GM19467 (cell line): ENCODE data around the gene TNNI2.

ENCODE experiments used
- ATAC-seq: cut with Tn5 transposase; IDR thresholded peaks from one replicate; pipeline ENCODE4 v1.9.1; 2021; ENCODE audit warnings: mild to moderate bottlenecking, moderate library complexity; ENCODE audit not compliant: unreplicated experiment

The TNNI2 gene

DNA sequence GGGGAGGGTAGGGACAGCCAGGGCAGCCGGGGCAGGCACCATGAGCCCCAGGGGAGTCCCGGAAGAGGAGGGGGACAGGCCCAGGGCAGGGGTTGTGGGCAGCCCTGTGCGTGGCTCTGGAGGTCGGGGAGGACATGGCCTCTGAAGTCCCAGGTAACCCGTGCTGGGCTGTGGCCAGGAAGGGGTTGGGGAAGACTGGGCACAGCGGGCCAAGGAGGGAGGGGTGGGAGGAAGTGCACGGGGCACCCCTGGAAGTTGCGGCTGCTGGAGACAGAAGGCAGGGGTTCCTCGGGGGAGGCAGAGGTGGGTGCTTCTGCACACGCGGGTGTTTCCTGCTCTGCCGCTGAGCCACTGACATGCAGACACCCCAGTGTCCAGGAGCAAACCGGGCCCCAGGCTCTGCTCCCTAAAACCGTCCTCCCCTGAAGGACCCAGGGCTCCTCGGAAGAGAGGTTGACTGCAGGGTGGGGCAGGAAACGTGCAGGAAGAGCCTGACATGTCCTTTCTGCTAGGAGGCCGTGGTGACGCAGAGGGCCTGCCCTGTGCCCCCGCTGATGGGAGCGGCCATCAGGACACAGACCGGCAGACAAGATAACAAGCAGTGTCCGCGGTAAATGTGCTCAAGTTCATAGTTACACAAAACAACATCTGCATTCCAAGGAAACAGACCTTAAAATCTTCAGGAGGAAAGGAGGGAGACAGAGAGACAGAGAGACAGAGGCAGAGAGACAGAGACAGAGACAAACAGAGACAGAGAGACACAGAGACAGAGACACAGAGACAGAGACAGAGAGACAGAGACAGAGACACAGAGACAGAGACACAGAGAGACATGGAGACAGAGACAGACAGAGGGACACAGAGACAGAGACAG, 5.7 kb downstream of the TNNI2 start:
- ATAC-seq: no peak

GRCh38 chr11:1845095-1845429, 6.3 kb downstream of the TNNI2 start:
- no peak for ATAC-seq

- no peak for ATAC-seq
Measured at GRCh38 chr11:1845561-1846452, 7.0 kb downstream of the TNNI2 start.

GRCh38 chr11:1846453-1846932, 7.7 kb downstream of the TNNI2 start:
- no peak for ATAC-seq

DNA sequence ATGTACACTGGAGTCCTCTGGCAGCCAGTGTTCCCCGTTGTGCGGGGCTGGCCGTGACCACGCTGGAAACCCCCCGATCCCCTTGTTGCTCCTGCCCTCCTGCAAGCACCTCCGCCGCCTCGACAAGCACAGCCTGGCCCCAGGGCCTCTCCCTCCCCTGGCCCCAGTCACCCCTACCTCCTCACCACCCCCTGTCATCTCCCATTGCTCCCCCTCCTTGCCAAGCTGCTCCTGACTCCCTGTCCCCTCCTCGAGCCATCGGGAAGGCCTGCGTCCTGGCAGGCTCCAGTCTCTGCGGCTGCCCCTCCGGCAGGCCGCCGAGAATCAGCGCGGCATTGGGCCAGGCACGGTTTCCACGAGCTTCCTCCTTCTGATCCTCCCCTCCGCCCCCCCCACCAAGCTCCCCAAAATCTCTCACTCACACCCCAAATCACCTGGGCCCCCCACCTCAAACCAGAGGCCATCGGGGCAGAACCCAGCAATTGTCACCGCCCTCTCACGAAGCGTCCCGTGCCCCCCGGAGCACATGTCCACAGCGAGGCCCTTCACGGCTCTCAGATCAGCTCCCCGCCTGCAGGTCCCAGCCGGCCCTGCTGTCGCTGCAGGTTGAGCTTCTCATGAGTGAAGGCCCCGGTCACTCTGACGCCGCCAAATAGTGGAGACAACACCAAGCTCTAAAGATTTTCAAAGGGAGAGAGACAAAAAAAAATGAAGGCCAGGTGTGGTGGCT, 8.4 kb downstream of the TNNI2 start:
- no peak for ATAC-seq

- ATAC-seq: no peak
Measured at GRCh38 chr11:1847926-1848639, 9.3 kb downstream of the TNNI2 start.

DNA sequence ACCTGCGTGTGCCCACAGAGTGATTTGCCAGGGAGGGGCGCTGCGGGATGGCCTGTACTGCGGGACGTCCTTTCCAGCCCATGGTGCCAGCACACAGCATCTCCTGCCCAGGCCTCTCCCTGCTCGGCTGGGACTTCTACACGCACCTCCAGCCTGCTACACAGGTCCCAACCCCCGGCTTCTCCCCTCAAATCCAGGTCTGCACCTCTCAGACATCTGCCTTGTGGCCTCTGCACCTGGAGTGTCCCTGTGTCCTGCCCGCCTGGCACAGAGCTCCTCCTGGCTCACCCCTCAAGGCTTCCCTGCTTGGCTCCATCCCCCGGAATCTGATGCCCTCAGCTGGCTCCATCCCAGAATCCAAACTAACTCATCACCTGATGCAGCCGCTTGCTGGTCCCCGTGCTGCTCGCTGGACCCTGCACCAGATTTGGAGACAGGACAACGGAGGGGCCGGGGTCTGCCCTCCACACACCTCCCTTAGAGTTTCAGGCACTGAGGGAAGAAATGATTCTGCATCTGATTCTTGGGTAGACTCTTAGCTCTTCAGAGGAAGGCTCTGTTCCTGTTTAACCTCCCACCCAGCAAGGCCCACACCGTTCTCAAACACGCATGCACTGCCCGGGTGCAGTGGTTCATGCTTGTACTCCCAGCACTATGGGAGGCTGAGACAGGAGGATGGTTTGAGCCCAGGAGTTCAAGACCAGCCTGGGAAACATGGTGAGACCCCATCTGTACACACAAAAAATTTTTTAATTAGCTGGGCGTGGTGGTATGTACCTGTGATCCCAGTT, 10.1 kb downstream of the TNNI2 start:
- no peak for ATAC-seq

DNA sequence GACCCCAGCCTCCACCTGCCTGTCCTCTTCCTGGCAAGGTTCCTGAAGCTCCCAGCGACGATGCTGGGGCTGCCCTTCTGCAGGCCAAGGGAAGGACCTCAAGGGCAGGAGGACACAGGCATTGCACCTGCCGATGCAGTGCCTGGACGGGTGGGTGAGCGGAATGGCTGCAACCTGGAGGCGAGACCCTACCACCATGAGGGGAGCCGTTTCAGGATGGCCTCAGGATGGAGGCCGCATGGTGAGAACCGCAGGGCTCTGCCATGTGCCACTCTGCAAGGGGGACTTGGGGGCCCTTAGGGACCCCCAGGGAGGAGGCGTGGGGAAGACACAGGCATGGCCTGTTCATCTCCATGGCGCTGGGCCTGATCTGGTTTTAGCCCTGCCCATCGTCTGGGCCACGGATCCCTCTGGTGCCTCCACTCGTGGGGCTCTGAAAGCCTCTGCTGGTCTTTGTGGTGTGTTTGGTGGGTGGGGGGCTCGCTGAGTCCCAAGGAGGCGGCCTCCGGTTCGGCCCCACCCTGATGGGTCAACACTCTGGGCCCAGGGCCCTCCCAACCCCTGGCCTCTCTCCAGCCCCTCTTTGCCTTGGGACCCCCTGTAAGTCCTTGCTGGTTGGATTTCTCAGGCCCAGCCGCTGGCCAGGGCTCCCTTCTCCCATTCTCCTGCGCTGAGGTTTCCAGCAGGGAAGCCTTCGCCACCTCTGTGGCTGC, 12.8 kb downstream of the TNNI2 start:
- ATAC-seq: no peak

- ATAC-seq: no peak
Measured at GRCh38 chr11:1852271-1852876, 13.6 kb downstream of the TNNI2 start.

- ATAC-seq: peak; percentile 35
Measured at GRCh38 chr11:1852877-1853276, 14.1 kb downstream of the TNNI2 start, which contains the start of gene LSP1. Gene LSP1 (plus strand): TSS chr11:1853084. CDS start chr11:1853145, 61 bp downstream.

DNA sequence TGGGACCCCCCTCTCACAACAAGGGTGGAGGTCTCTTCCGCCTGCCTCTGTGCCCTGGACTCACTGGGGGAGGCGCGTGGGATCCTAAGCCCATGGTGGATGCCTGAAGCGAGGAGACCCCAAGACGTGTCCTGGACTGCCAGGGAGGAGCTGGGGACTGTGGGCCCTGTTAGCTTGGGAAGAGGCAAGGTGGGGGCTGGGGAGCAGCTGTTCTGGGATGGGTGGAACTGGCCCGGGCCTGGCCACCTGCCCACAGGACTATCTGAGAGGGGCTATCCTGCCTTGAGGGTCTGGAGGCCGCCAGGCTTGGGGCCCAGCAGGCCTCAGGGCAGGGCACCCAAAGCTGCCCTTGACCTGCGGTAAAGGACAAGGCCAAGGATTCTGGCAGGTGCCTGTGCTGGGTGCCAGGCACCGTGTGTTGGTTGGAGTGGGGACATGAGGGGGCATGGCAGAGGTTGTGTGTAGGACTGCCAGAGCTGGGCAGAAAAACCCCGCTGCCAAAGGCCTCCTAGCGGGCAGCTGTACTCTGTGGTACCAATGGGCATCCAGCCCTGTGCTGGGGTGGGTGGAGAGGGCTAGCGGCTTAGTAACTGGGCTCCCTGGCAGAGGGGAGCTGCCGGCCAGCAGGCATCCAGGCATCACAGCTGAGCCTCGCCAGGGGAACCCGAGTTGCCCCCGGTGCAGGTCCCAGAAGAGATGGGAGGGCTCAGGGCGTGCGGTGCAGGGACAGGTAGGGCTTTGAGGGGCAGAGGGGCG, 14.8 kb downstream of the TNNI2 start:
- ATAC-seq: no peak

- peak; percentile 34 for ATAC-seq
Measured at GRCh38 chr11:1854132-1854948, 15.6 kb downstream of the TNNI2 start.

DNA sequence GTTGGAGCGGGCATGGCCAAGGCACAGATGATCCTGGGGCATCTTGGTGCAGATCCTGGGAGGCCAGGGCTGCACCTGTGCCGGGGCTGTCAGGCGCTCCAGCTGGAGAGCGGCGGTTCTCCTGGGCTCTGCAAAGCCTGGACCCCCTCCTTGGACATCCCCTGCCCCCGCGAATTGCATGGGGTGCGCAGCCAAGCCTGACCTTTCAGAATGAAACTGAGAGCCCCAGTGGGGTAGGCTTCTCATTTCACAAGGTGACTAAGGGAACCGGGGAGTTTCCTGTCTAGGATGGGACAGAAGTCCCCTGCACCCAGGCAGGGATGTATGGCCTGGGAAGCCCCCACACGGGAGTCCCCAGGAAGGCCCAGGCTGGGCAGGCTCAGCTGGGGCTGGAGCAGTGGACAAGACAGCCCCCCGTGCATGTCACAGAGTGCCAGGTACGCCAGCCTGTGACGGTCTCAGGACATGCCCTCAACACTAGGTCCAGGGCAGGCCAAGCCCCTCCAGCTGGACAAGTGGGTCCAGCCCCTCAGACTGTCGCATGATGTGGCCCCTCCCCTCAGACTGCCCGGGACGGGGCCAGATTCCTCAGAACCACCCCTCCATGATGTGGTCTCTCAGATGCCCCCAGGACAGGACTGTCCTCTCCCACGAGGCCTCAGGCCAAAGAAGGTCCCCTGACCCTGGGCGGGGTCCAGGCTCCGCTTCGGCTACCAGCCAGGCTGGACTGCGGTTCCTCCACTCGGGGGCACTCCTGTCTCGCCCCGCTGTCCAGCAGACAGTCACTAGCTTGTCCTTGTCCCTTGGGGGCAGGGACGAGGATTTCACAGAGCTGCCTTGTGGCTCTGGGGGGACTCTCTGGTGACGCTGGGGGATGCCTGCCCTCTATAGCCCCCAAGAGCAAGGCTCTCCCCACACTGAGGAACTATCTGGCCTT, 16.4 kb downstream of the TNNI2 start:
- ATAC-seq: peak; percentile 29

- no peak for ATAC-seq
Measured at GRCh38 chr11:1855886-1856265, 17.1 kb downstream of the TNNI2 start.

- no peak for ATAC-seq
Measured at GRCh38 chr11:1856306-1857005, 17.7 kb downstream of the TNNI2 start.
